Measurements from ENCODE around the gene FGGY.

The FGGY gene

DNA sequence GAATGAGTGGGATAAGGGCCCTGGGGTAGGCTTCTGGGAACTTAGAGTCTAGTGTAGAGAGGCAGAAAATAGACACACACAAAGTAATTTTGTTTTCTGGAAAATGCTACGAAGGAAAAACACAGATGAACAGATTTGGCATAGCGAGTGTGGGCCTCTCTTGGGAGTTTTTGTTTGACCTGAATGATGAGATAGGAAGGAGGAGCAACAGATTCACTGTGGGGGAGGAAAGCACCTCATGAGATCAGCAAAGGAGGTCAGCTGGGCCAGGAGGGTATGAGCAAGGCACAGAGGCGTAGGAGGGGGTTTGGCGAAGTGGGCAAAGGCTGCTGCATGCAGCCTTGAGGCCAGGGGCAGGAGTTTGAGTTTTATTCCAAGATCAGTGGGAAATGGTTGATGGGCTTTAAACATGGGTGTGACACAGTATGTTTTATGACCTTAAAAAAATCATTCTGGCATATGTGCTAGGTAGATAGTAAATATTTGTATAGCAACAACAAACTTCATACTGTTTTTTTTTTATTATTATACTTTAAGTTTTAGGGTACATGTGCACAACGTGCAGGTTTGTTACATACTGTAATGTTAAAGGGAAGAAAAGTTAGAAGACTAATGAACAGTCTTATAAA, 57.9 kb downstream of the FGGY start:
- peak; percentile 14 for DNase-seq

- no peak for DNase-seq
These were observed 58.5 kb downstream of the FGGY start for GRCh38 chr1:59355361-59355760.

DNA sequence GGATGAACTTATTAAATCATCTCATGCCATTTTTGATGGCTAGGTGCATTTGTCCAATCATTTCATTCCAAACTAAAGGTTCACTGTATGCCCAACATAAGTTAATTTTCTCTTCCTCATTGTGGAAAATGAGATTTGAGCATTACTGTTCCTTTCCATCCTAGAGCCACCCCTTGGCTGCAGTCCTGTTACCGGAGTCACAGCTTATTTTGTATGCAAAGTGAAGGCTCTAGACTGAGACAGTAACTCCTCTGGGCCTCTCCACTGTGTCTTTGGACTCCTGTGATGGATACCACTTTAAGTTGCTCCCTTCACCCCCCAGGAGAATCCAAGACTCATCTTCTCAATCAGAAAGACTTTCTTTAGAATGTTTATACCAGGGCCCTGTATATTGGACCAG, 59.7 kb downstream of the FGGY start:
- no peak for DNase-seq

GRCh38 chr1:59357645-59358320, 60.9 kb downstream of the FGGY start:
- DNase-seq = no peak

DNA sequence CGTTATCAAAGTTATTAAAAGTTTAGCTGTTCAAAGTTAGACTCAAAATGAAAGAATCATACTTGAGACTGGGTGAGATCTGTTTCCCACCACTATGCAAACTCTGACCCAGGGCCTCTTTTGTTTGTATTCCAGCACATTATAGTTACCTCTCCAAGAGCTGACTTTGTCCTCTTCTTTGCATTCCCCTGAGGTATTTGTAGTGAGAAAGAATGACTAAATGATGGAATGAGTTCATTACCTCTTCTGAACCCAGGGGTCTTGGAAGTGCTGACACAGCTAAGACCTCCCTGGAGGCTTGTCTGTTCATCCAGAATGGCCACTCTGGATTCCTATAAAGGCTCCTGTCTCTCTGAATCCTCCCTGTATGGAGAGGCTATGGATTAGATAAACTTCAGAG, 62.4 kb downstream of the FGGY start:
- DNase-seq = no peak

GRCh38 chr1:59360170-59360569, 63.3 kb downstream of the FGGY start:
- DNase-seq = no peak

GRCh38 chr1:59360729-59361128, 63.8 kb downstream of the FGGY start:
- no peak for DNase-seq

DNA sequence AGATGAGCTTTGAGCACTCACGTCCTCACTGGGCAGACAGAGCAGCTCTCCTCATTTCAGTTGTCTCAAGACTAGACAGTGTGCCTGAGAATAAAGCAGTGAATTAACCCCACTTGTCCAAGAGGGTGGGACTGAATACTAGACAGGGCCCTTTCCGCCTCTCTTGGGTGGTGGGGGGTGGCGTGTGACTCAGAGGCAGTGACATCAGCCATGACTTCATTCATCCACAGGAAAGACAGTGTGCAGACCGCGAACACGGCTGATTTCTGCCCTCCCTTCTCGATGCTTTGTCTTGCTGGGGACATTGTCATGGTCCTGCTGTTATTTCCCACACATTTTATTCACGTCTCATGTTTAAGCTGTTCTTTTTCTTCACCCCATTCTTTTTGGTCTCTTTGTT, 64.9 kb downstream of the FGGY start:
- no peak for DNase-seq

DNA sequence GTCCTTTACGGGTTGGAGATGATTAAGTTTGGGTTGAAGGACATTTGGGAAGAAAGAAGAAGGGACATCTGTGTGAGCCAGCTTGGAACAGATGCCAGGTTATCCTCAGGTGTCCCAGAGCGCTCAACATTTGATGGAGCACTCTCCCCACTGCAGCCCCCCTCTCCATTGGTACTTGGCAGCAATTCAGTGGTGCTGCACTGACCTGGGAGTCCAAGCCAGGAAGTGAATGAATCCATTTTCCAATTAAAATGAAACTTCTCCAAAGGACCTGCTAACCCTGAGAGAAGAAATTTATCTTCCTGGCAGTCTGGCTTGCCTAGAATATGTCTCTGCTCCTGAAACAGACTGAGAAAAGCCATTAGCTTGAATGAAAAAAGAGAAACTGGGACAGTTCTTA, 67.1 kb downstream of the FGGY start:
- DNase-seq = no peak

DNA sequence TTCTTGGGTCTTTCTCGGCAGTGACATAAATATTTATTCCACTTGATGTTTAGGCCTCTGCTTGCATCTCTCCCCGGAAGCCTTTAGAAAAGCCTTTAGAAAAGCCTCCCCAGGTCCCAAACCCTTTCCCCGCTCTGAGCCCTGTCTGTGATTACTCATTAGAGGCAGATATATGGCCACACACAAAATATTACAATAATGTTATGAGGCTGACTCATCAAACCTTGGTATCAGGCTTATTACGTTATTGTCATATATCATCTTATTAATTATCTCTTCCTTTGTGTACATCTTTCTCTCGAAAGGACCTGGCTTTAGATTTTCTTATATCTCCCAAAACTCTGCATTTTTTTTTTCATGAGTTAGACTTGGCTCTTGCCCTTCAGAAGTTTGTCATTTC, 69.5 kb downstream of the FGGY start:
- no peak for DNase-seq

GRCh38 chr1:59367301-59368007, 70.6 kb downstream of the FGGY start:
- DNase-seq = no peak

- DNase-seq = no peak
These were observed 71.2 kb downstream of the FGGY start for GRCh38 chr1:59368008-59368670.

DNA sequence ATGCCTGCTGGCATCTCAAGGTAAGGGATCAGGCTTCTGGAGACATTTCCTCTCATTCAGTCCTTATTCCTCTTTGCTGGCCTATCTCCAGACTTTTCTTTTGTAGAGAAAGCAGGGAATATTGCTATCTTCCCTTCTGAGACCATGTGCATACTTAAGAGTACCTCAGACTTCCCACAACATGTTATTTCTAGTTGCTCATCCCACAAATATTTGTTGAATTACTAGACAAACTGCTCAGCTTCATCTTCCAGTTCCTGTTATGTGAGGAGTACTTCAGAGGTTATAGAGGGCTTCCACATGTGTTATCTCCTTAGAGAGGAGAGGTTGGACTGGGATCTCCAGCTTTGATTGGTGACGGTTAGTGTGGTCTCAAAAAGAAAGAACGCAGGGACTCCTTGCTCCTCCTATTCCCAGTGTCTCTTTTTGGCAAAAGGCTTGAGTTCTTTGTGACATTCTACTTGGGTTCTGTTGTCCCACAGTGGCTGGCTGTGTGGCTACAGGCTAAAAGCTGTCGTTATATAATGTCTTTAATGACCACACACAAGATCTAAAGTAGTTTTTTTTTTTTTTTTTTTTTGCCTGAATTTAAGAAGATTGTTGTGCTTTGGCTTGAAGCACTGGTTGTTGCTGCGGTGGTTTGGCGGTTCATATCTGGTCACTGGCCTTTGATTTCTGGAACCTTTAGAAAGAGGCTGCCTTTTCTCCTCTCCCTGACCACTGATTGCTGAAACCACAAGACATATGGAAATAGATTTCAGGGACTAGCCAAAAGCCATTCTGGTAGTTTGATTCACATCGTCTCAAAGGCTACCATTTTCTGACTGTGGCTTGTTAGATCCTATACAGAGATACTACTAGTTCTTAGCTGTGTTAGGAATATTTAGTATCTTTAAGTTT, 78.7 kb downstream of the FGGY start:
- DNase-seq = no peak

DNA sequence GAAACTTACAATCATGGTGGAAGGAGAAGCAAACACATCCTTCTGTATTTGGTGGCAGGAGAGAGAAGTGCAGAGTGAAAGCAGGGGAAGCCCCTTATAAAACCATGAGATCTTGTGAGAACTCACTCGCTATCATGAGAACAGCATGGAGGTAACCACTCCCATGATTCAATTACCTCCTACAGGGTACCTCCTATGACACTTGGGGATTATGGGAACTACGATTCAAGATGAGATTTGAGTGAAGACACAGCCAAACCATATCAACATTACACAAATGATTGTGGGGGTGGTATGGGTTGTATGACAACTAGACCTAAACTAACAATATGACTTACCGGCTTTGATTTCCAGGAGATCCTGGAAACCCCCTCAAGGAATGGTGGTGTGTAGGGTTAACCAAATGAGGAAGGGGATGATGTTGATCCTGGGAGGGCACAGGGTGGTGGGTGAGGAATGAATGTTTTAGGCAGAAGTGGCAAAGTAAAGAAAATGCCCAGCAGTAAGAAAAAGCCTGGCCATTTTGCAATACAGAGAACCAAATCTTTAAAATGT, 80.5 kb downstream of the FGGY start:
- no peak for DNase-seq

DNA sequence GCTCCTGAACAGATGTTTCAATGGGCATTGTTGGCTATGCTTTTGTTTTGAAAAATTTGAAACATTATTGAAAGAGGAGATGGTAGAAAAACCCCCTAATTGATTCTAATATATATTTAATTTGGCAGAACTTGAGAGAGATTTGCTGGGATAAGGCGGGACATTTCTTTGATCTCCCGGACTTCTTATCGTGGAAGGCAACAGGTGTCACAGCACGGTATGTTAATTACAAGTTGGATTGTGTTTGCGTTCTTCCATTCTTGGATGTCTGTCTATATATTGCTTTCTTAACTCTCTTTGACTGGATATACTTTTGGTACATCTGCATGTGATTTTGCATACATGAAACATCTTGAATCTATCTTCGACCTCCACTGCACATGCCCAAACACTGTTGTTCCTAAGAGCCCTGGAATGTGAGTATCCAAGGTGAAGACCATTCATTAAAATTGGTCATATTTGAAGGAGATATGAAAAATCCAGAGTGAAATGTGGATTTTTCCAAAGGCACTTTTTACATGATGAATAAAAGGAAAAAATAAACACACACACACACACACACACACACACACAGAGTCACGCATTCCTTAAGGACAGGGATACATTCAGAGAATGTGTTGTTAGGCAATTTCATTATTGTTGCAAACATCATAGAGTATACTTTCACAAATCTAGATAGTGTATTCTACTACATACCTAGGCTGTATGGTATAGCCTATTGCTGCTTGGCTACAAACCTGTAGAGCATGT, 81.9 kb downstream of the FGGY start:
- no peak for DNase-seq

- no peak for DNase-seq
These were observed 82.5 kb downstream of the FGGY start for GRCh38 chr1:59379371-59379728.

GRCh38 chr1:59383963-59384362, 87.1 kb downstream of the FGGY start:
- DNase-seq = no peak

DNA sequence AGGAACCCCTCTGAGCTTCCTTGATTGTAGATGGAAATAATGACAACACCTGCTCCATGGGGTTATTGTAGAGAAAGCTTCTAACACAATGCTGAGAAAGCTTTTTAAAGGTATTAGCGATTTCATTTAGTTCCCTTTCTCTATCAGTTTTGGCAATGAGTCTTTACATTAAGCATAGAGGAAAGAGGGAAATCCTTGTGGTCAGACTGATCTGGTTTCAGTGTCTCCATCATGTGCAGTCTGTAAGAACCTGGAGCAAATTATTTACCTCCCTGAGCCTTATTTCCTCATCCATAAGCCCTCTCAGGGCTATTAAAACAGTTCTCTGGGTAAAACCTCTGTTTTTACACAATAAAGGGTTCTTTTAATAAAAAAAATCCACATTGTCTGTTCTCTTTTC, 87.5 kb downstream of the FGGY start:
- DNase-seq = no peak

DNA sequence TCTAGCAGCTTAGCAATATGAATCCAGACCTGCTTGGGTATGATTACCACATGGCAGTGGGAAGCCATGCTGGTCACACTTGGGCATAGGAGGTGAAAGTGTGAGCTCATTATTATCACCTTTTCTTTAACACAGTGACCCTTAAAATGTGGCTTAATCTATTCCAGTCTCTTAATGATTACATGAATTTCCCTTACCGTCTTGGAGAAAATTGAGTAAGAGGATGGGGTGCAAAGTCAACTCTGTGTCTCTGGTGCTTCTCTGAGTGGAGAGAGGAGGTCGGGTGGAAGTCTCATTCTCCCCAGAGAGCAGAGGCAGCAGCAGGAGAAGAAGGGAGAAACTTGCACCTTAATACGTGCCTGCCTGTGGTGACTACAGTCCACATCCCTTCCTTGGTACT, 91.3 kb downstream of the FGGY start:
- DNase-seq = no peak

GRCh38 chr1:59389847-59390246, 93.0 kb downstream of the FGGY start:
- DNase-seq = no peak

DNA sequence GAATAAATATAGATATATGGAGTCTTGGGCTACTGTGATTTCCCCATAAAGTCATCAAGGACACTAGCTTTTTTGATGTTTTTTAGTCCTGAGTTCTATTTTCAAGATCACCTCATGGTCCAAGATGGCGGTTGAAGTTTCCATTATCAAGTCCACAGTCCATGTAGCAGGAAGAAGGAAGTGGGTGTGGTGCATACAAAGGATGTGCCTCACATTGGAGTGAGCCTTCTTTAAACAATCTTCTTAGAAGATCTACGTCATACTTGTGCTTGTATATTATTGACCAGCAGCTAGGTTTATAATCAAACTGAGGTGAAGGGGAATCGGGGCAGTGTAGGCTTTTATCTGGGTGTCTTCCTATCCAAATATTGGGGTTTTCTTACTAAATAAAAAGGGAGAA, 93.4 kb downstream of the FGGY start:
- DNase-seq = no peak

Data from activated CD4-positive, alpha-beta T cell treated with anti-CD3 and anti-CD28 coated beads for 48 hours (primary cell).